ENCODE data around the gene GLE1.

GLE1 gene

GRCh38 chr9:128504485-128505413 lies at the start of gene GLE1:
TSS of gene GLE1 (plus strand) at chr9:128504719. CDS start at chr9:128504806, 87 bp downstream.
- peak; percentile 91 for DNase-seq

GRCh38 chr9:128454991-128455390 lies 49.5 kb upstream of the GLE1 start:
- DNase-seq = no peak

GRCh38 chr9:128455849-128456612 lies 48.5 kb upstream of the GLE1 start, which contains the start of gene ODF2:
TSS of gene ODF2 (plus strand) at chr9:128456006. CDS start at chr9:128456092, 86 bp downstream.
- DNase-seq = peak; percentile 98

GRCh38 chr9:128456613-128457061 lies 47.9 kb upstream of the GLE1 start:
- peak; percentile 84 for DNase-seq

GRCh38 chr9:128457207-128457606 lies 47.3 kb upstream of the GLE1 start:
- no peak for DNase-seq

- DNase-seq = no peak
Observed at GRCh38 chr9:128459011-128459410, 45.5 kb upstream of the GLE1 start.

- no peak for DNase-seq
Observed at GRCh38 chr9:128469070-128469469, 35.4 kb upstream of the GLE1 start.

- DNase-seq = peak; percentile 43
Observed at GRCh38 chr9:128470560-128470959, 34.0 kb upstream of the GLE1 start.

- DNase-seq = no peak
Observed at GRCh38 chr9:128473104-128473503, 31.4 kb upstream of the GLE1 start.

GRCh38 chr9:128475867-128476266 lies 28.7 kb upstream of the GLE1 start:
- DNase-seq = no peak

- DNase-seq = no peak
Observed at GRCh38 chr9:128479262-128479661, 25.3 kb upstream of the GLE1 start.

- DNase-seq = no peak
Observed at GRCh38 chr9:128481561-128481960, 23.0 kb upstream of the GLE1 start.

GRCh38 chr9:128482186-128482585 lies 22.3 kb upstream of the GLE1 start:
- no peak for DNase-seq

- DNase-seq = no peak
Observed at GRCh38 chr9:128484686-128485413, 19.7 kb upstream of the GLE1 start.

GRCh38 chr9:128485414-128485855 lies 19.1 kb upstream of the GLE1 start:
- no peak for DNase-seq

- no peak for DNase-seq
Observed at GRCh38 chr9:128486201-128486600, 18.3 kb upstream of the GLE1 start.

- no peak for DNase-seq
Observed at GRCh38 chr9:128493424-128493823, 11.1 kb upstream of the GLE1 start.

GRCh38 chr9:128494108-128494745 lies 10.3 kb upstream of the GLE1 start:
- no peak for DNase-seq

GRCh38 chr9:128494746-128495129 lies 9.8 kb upstream of the GLE1 start:
- no peak for DNase-seq

- no peak for DNase-seq
Observed at GRCh38 chr9:128495296-128495695, 9.2 kb upstream of the GLE1 start.

GRCh38 chr9:128495804-128496417 lies 8.6 kb upstream of the GLE1 start:
- no peak for DNase-seq

All from EL (cell line).